WTC11 (cell line): ENCODE results near the gene SHROOM2. TPM values are rescaled to one million over a fixed set of nuclear protein-coding genes. Genes with fewer than 3 reads are reported as not detected.

ENCODE experiments used
- ATAC-seq: fragments of 200-7000 bp; cut with Tn5 transposase; 2 replicates; pipeline ENCODE4 v1.10.0; 2021; ENCODE audit warnings: mild to moderate bottlenecking, moderate library complexity
- Bru-seq: library from RNA; stranded (reverse); fragments of 400-500 nt; gene quantifications from one replicate; lab custom pipeline; 2021; lab: Mats Ljungman, UMichigan
- CTCF ChIA-PET: fragments of 300-600 bp; sonication (Branson Sonifier 250); formaldehyde crosslinking; loops from one replicate; lab custom pipeline; 2021; ENCODE audit warnings: antibody characterized with exemption; lab: Charles Lee
- POLR2A ChIA-PET: fragments of 350-600 bp; sonication (Branson Sonifier 250); formaldehyde crosslinking; loops from one replicate; lab custom pipeline; 2021; ENCODE audit warnings: antibody characterized with exemption; lab: Charles Lee
- DNase-seq: peaks from one replicate; pipeline ENCODE4 v3.0.0; 2021; ENCODE audit warnings: low spot score
- H3K27ac Mint-ChIP-seq: 2 replicates; pipeline ENCODE4 v1.8.0; 2021; ENCODE audit warnings: mixed read lengths
- H3K27me3 Mint-ChIP-seq: 2 replicates; pipeline ENCODE4 v1.8.0; 2021; ENCODE audit warnings: low read depth, mild to moderate bottlenecking, moderate library complexity, mixed read lengths
- H3K36me3 Mint-ChIP-seq: 2 replicates; pipeline ENCODE4 v1.8.0; 2021; ENCODE audit warnings: mixed read lengths
- H3K4me1 Mint-ChIP-seq: 2 replicates; pipeline ENCODE4 v1.8.0; 2022; ENCODE audit warnings: mixed read lengths
- H3K4me3 Mint-ChIP-seq: 2 replicates; pipeline ENCODE4 v1.8.0; 2021; ENCODE audit warnings: mild to moderate bottlenecking, moderate library complexity, mixed read lengths
- H3K9me3 Mint-ChIP-seq: 2 replicates; pipeline ENCODE4 v1.8.0; 2021; ENCODE audit warnings: mixed read lengths
- CREM ChIP-seq: sonication (generic); formaldehyde crosslinking; IDR thresholded peaks from 2 replicates; pipeline ENCODE4 v1.8.1; 2022; ENCODE audit warnings: mild to moderate bottlenecking, missing genetic modification reagents, moderate library complexity
- FOXK1 ChIP-seq: sonication (generic); formaldehyde crosslinking; IDR thresholded peaks from 2 replicates; pipeline ENCODE4 v1.8.0; 2022; ENCODE audit warnings: mild to moderate bottlenecking, moderate library complexity, missing genetic modification reagents
- long read RNA-seq, 3 experiments: library from RNA in 1 of 3; library from capped mRNA in 1 of 3; library from polyadenylated mRNA in 1 of 3; unstranded in 2 of 3; stranded (forward) in 1 of 3; transcript quantifications; one replicate each; pipeline ENCODE4 v2.0.0, GENCODE V29; 2021
- total RNA-seq: library from RNA; stranded (reverse); gene quantifications from 3 replicates; pipeline ENCODE4 v1.2.3, GENCODE V29; 2021
- TF ChIP-seq, protein P1 (sequence below): sonication (generic); formaldehyde crosslinking; IDR thresholded peaks from 2 replicates; pipeline ENCODE4 v1.8.1; 2023; ENCODE audit warnings: mild to moderate bottlenecking, missing genetic modification reagents, moderate library complexity
- TF ChIP-seq, protein P2 (sequence below): sonication (generic); formaldehyde crosslinking; IDR thresholded peaks from 2 replicates; pipeline ENCODE4 v1.8.1; 2022; ENCODE audit warnings: mild to moderate bottlenecking, moderate library complexity, missing genetic modification reagents
- TF ChIP-seq, protein P3 (sequence below): sonication (generic); formaldehyde crosslinking; IDR thresholded peaks from 2 replicates; pipeline ENCODE4 v1.8.0; 2022; ENCODE audit warnings: missing genetic modification reagents
- TF ChIP-seq, protein P4 (sequence below): fragments of 200-600 bp; IDR thresholded peaks from 2 replicates; pipeline ENCODE4 v1.8.0; 2022; ENCODE audit warnings: antibody characterized with exemption
- TF ChIP-seq, protein P5 (sequence below): sonication (generic); formaldehyde crosslinking; IDR thresholded peaks from 2 replicates; pipeline ENCODE4 v1.8.1; 2023; ENCODE audit warnings: mild to moderate bottlenecking, missing genetic modification reagents, borderline replicate concordance
- TF ChIP-seq, protein P6 (sequence below): sonication (generic); formaldehyde crosslinking; IDR thresholded peaks from 2 replicates; pipeline ENCODE4 v1.8.1; 2022; ENCODE audit warnings: low read depth, mild to moderate bottlenecking, moderate library complexity, missing genetic modification reagents, borderline replicate concordance
- TF ChIP-seq, protein P7 (sequence below): sonication (generic); formaldehyde crosslinking; IDR thresholded peaks from 2 replicates; pipeline ENCODE4 v1.8.1; 2023; ENCODE audit warnings: mild to moderate bottlenecking, missing genetic modification reagents

The SHROOM2 gene, protein sequence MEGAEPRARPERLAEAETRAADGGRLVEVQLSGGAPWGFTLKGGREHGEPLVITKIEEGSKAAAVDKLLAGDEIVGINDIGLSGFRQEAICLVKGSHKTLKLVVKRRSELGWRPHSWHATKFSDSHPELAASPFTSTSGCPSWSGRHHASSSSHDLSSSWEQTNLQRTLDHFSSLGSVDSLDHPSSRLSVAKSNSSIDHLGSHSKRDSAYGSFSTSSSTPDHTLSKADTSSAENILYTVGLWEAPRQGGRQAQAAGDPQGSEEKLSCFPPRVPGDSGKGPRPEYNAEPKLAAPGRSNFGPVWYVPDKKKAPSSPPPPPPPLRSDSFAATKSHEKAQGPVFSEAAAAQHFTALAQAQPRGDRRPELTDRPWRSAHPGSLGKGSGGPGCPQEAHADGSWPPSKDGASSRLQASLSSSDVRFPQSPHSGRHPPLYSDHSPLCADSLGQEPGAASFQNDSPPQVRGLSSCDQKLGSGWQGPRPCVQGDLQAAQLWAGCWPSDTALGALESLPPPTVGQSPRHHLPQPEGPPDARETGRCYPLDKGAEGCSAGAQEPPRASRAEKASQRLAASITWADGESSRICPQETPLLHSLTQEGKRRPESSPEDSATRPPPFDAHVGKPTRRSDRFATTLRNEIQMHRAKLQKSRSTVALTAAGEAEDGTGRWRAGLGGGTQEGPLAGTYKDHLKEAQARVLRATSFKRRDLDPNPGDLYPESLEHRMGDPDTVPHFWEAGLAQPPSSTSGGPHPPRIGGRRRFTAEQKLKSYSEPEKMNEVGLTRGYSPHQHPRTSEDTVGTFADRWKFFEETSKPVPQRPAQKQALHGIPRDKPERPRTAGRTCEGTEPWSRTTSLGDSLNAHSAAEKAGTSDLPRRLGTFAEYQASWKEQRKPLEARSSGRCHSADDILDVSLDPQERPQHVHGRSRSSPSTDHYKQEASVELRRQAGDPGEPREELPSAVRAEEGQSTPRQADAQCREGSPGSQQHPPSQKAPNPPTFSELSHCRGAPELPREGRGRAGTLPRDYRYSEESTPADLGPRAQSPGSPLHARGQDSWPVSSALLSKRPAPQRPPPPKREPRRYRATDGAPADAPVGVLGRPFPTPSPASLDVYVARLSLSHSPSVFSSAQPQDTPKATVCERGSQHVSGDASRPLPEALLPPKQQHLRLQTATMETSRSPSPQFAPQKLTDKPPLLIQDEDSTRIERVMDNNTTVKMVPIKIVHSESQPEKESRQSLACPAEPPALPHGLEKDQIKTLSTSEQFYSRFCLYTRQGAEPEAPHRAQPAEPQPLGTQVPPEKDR (N-terminal part only)
- total RNA-seq (12.3 to 14.8 TPM (median 12.3 TPM) in 3 replicates), Bru-seq, nascent RNA (percentile 58 among the genes with signal in this experiment)
- long read RNA-seq, experiment 1, full-length matches to known transcripts = 6 of 30 reads
- long read RNA-seq, experiment 1, partial matches to known transcripts = 15 of 30 reads
- long read RNA-seq, experiment 1, other reads (novel, unspliced or antisense) = 9 of 30 reads
- long read RNA-seq, experiment 2, full-length matches to known transcripts = 2 of 17 reads
- long read RNA-seq, experiment 2, partial matches to known transcripts = 7 of 17 reads
- long read RNA-seq, experiment 2, other reads (novel, unspliced or antisense) = 8 of 17 reads
- long read RNA-seq, experiment 3, partial matches to known transcripts = 0 of 2 reads
- long read RNA-seq, experiment 3, other reads (novel, unspliced or antisense) = 2 of 2 reads

DNA sequence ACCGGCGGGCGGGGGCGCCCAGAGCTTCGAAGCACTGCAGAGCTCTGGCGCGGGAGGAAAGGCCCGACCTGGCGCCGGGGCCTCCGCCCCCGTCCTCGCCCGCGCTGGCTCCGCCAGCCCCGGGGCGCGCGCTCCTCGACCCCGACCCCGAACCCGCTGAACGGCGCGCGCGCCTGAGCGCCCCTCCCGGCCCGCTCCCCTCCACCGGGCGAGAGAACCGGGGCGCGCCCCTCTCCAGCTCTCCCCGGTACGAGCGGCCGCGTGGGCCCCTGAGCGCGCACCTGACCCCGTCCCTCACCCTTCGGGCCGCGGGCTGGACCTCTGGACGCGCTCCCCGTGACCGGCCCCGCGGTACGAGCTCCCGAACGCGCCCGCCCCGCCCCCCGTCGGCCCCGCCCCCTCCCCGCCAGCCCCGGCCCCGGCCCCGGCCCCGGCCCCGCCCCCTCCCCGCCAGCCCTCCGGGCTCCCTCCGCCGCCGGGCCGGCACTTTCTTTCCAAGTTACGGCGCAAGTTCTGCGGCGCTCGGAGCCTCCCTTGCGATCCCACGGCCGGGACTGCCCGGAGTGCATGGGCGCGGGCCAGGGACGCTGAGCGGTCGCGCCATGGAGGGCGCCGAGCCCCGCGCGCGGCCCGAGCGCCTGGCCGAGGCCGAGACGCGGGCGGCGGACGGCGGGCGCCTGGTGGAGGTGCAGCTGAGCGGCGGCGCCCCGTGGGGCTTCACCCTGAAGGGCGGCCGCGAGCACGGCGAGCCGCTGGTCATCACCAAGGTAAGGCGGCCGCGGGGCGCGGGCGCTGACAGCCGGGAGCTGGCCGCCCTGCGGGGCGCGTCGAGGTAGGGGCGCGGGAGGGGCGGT is at the start of gene SHROOM2:
Gene SHROOM2 (plus strand): TSS at position 486 of the 854 bp plus-strand sequence. CDS start 117 bp downstream, at position 603.
- Mint-ChIP-seq H3K27ac (no peak within 1 kb of the TSS), H3K4me3 (peak within 1 kb of the TSS; percentile 86), H3K36me3 (0 out of 2 replicates have a peak, but pooled peaks cover 2% of the 10 kb centered on the region), H3K4me1 (peaks cover 41% of the 10 kb centered on the region), H3K27me3 (0 out of 2 replicates have a peak, but pooled peaks cover 5% of the 10 kb centered on the region), H3K9me3 (no peaks in the 10 kb centered on the region)
- ChIA-PET CTCF (interaction anchor here (1.2 kb wide), 1 partner anchor 85 kb away, joined by 3 read pairs; no protein-coding TSS in a partner anchor), POLR2A (no interaction called here)
- no peak for TF ChIP-seq CREM
- peak; percentile 42 for DNase-seq
- ATAC-seq = peak; percentile 53

DNA sequence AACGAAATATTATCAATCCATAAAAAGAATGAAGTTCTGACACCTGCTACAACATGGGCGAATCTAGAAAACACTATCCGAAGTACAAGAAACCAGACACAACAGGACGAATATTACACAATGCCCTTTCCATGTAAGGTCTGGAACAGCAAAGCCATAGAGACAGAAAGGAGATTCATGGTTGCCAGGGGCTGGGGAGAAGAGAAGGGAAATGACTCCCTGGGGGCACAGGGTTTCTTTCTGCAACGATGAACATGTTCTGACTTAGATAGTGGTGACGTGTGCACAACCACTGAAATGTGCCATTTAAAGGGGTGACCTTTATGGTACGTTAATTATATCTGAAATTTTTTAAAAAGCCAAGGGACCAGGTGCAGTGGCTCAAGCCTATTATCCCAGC is 48.9 kb upstream of the SHROOM2 start:
- DNase-seq = no peak
- no peak overlapping the region for H3K4me3 Mint-ChIP-seq
- H3K27me3 Mint-ChIP-seq = no peaks in the 10 kb centered on the region
- ATAC-seq = no peak
- POLR2A ChIA-PET = no interaction called here
- no peaks in the 10 kb centered on the region for H3K4me1 Mint-ChIP-seq
- H3K27ac Mint-ChIP-seq = no peak overlapping the region
- CTCF ChIA-PET = no interaction called here
- H3K36me3 Mint-ChIP-seq = peaks cover 8% of the 10 kb centered on the region
- TF ChIP-seq, protein P1, sequence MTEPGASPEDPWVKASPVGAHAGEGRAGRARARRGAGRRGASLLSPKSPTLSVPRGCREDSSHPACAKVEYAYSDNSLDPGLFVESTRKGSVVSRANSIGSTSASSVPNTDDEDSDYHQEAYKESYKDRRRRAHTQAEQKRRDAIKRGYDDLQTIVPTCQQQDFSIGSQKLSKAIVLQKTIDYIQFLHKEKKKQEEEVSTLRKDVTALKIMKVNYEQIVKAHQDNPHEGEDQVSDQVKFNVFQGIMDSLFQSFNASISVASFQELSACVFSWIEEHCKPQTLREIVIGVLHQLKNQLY (CRISPR knock-in tag) = no peak
- TF ChIP-seq FOXK1 (CRISPR knock-in tag) = no peak
- TF ChIP-seq, protein P2, sequence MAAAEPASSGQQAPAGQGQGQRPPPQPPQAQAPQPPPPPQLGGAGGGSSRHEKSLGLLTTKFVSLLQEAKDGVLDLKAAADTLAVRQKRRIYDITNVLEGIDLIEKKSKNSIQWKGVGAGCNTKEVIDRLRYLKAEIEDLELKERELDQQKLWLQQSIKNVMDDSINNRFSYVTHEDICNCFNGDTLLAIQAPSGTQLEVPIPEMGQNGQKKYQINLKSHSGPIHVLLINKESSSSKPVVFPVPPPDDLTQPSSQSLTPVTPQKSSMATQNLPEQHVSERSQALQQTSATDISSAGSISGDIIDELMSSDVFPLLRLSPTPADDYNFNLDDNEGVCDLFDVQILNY = no peak
- TF ChIP-seq, protein P3, sequence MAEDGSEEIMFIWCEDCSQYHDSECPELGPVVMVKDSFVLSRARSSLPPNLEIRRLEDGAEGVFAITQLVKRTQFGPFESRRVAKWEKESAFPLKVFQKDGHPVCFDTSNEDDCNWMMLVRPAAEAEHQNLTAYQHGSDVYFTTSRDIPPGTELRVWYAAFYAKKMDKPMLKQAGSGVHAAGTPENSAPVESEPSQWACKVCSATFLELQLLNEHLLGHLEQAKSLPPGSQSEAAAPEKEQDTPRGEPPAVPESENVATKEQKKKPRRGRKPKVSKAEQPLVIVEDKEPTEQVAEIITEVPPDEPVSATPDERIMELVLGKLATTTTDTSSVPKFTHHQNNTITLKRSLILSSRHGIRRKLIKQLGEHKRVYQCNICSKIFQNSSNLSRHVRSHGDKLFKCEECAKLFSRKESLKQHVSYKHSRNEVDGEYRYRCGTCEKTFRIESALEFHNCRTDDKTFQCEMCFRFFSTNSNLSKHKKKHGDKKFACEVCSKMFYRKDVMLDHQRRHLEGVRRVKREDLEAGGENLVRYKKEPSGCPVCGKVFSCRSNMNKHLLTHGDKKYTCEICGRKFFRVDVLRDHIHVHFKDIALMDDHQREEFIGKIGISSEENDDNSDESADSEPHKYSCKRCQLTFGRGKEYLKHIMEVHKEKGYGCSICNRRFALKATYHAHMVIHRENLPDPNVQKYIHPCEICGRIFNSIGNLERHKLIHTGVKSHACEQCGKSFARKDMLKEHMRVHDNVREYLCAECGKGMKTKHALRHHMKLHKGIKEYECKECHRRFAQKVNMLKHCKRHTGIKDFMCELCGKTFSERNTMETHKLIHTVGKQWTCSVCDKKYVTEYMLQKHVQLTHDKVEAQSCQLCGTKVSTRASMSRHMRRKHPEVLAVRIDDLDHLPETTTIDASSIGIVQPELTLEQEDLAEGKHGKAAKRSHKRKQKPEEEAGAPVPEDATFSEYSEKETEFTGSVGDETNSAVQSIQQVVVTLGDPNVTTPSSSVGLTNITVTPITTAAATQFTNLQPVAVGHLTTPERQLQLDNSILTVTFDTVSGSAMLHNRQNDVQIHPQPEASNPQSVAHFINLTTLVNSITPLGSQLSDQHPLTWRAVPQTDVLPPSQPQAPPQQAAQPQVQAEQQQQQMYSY (CRISPR knock-in tag) = no peak
- TF ChIP-seq, protein P4, sequence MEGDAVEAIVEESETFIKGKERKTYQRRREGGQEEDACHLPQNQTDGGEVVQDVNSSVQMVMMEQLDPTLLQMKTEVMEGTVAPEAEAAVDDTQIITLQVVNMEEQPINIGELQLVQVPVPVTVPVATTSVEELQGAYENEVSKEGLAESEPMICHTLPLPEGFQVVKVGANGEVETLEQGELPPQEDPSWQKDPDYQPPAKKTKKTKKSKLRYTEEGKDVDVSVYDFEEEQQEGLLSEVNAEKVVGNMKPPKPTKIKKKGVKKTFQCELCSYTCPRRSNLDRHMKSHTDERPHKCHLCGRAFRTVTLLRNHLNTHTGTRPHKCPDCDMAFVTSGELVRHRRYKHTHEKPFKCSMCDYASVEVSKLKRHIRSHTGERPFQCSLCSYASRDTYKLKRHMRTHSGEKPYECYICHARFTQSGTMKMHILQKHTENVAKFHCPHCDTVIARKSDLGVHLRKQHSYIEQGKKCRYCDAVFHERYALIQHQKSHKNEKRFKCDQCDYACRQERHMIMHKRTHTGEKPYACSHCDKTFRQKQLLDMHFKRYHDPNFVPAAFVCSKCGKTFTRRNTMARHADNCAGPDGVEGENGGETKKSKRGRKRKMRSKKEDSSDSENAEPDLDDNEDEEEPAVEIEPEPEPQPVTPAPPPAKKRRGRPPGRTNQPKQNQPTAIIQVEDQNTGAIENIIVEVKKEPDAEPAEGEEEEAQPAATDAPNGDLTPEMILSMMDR = no peak
- TF ChIP-seq, protein P5, sequence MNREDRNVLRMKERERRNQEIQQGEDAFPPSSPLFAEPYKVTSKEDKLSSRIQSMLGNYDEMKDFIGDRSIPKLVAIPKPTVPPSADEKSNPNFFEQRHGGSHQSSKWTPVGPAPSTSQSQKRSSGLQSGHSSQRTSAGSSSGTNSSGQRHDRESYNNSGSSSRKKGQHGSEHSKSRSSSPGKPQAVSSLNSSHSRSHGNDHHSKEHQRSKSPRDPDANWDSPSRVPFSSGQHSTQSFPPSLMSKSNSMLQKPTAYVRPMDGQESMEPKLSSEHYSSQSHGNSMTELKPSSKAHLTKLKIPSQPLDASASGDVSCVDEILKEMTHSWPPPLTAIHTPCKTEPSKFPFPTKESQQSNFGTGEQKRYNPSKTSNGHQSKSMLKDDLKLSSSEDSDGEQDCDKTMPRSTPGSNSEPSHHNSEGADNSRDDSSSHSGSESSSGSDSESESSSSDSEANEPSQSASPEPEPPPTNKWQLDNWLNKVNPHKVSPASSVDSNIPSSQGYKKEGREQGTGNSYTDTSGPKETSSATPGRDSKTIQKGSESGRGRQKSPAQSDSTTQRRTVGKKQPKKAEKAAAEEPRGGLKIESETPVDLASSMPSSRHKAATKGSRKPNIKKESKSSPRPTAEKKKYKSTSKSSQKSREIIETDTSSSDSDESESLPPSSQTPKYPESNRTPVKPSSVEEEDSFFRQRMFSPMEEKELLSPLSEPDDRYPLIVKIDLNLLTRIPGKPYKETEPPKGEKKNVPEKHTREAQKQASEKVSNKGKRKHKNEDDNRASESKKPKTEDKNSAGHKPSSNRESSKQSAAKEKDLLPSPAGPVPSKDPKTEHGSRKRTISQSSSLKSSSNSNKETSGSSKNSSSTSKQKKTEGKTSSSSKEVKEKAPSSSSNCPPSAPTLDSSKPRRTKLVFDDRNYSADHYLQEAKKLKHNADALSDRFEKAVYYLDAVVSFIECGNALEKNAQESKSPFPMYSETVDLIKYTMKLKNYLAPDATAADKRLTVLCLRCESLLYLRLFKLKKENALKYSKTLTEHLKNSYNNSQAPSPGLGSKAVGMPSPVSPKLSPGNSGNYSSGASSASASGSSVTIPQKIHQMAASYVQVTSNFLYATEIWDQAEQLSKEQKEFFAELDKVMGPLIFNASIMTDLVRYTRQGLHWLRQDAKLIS (CRISPR knock-in tag) = no peak
- TF ChIP-seq, protein P6, sequence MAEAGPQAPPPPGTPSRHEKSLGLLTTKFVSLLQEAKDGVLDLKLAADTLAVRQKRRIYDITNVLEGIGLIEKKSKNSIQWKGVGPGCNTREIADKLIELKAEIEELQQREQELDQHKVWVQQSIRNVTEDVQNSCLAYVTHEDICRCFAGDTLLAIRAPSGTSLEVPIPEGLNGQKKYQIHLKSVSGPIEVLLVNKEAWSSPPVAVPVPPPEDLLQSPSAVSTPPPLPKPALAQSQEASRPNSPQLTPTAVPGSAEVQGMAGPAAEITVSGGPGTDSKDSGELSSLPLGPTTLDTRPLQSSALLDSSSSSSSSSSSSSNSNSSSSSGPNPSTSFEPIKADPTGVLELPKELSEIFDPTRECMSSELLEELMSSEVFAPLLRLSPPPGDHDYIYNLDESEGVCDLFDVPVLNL (CRISPR knock-in tag) = no peak
- TF ChIP-seq, protein P7, sequence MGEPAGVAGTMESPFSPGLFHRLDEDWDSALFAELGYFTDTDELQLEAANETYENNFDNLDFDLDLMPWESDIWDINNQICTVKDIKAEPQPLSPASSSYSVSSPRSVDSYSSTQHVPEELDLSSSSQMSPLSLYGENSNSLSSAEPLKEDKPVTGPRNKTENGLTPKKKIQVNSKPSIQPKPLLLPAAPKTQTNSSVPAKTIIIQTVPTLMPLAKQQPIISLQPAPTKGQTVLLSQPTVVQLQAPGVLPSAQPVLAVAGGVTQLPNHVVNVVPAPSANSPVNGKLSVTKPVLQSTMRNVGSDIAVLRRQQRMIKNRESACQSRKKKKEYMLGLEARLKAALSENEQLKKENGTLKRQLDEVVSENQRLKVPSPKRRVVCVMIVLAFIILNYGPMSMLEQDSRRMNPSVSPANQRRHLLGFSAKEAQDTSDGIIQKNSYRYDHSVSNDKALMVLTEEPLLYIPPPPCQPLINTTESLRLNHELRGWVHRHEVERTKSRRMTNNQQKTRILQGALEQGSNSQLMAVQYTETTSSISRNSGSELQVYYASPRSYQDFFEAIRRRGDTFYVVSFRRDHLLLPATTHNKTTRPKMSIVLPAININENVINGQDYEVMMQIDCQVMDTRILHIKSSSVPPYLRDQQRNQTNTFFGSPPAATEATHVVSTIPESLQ = no peak
- TF ChIP-seq, all 79 proteins: peak for 0
- no peaks in the 10 kb centered on the region for H3K9me3 Mint-ChIP-seq
